NCI-H69 (cell line): ENCODE data around the gene PTPN11.
"Not testable (repeated sequence)": the region's sequence is repeated elsewhere in the genome, so short reads cannot be mapped to it uniquely, and the experiment has no call there.

Experiments used
- DNase-seq: peaks from one replicate; lab custom pipeline; 2025; lab: John Stamatoyannopoulos, UW

The PTPN11 gene

DNA sequence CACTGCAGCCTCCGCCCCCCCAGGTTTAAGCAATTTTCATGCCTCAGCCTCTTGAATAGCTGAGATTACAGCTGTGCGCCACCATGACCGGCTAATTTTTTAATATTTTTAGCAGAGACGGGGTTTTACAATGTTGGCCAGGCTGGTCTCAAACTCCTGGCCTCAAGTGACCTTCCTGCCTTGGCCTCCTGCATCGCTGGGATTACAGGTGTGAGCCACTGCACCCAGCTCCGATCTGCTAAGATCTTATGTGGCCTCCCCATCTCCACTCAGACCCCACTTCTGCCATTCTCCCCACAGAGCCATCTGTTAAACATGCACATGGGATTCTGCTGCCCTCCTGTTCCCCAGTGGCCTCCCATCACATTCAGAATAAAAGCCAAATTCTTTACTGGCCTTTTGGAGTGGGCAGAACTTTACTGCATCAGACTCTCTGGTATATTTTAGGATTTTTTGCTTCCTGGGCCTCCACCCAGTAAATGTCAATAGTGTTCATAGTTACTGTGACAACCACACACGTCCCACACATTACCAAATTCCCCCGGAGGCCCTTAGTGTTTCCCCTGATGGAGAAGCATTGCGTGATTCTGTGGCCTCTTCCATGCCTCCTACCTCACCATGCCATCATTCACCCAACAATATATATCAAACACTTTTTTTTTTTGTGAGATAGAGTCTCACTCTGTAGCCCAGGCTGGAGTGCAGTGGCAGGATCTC lies 96.3 kb downstream of the PTPN11 start:
- no peak for DNase-seq

DNA sequence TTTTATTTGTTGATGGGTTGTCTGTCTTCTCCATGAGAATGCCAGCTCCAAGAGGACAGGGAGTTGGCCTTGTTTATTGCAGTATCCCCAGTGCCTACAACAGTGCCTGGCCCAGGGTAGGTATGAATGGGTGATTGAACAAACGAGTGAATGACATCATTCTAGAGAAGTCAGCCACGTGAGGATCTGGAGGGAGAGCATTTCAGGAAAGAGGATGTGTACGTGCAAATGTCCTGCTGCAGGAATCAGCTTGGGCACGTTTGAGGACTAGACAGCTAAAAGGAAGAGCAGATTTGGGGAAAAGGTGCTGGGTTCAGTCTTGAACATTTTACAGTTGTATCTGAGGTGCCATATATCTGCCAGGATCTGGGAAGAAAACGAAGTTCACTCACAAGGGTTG lies 97.1 kb downstream of the PTPN11 start:
- DNase-seq, result no peak

GRCh38 chr12:112517730-112518364 lies 99.1 kb downstream of the PTPN11 start:
- no peak for DNase-seq

- no peak for DNase-seq
These were observed 99.6 kb downstream of the PTPN11 start for GRCh38 chr12:112518365-112518735.

GRCh38 chr12:112519841-112520340 lies 101.1 kb downstream of the PTPN11 start:
- not testable (repeated sequence) for DNase-seq

- no peak for DNase-seq
These were observed 105.1 kb downstream of the PTPN11 start for GRCh38 chr12:112523856-112524255.

- DNase-seq, result no peak
These were observed 105.5 kb downstream of the PTPN11 start for GRCh38 chr12:112524269-112524668.

GRCh38 chr12:112524676-112525425 lies 106.1 kb downstream of the PTPN11 start:
- no peak for DNase-seq

DNA sequence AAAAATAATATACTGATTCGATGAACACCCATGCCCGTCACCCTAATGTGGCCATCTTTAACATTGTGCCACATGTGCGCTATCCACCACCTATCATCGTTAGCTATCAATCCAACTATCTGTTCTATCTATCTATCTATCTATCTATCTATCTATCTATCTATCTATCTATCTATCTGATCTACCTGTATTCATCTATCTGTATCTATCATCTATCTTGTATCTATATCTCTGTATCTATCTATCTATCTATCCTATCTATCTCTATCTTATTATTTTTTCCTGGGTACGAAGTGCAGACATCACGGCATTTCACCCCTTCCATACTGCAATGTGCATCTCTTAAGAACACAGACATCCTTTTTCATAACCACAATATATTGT lies 106.7 kb downstream of the PTPN11 start:
- DNase-seq, result no peak

GRCh38 chr12:112527082-112527481 lies 108.3 kb downstream of the PTPN11 start:
- no peak for DNase-seq

- no peak for DNase-seq
These were observed 108.8 kb downstream of the PTPN11 start for GRCh38 chr12:112527501-112527900.

DNA sequence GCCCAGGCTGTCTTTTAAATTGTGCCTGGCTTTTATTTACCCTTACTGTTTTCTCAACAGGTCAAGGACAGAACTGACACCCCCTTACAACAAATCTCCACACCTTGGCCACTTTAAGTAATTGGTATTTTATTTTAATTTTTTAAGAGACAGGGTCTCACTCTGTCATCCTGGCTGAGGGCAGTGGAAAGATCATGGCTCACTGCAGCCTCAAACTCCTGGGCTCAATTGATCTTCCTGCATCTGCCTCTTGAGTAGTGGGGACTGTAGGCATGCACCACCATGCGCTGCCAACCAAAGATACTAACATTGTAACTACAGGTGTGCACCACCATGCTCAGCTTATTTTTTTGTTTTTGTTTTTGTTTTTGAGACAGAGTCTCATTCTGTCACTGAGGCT lies 109.8 kb downstream of the PTPN11 start:
- no peak for DNase-seq

- no peak for DNase-seq
These were observed 112.2 kb downstream of the PTPN11 start for GRCh38 chr12:112530941-112531340.

DNA sequence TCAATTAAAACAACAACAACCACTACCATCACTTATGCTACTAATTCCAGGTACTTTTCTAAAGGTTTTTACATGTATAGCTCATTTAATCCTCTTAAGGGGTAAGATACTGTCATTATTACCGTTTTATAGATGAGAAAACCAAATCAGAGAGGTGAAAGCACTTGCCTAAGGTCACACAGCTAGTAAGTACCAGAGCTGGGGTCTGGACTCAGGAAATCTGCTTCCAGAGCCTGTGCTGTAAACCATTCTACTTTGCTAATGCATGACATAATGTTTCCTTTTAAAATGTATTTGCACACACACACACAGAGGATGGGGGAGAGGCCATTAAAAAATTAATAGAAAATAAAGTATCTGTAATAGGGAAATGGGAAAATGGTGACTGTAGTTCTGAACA lies 113.4 kb downstream of the PTPN11 start:
- no peak for DNase-seq

- peak; percentile 20 for DNase-seq
These were observed 114.8 kb downstream of the PTPN11 start for GRCh38 chr12:112533528-112533927.

GRCh38 chr12:112535017-112535416 lies 116.3 kb downstream of the PTPN11 start:
- no peak for DNase-seq

DNA sequence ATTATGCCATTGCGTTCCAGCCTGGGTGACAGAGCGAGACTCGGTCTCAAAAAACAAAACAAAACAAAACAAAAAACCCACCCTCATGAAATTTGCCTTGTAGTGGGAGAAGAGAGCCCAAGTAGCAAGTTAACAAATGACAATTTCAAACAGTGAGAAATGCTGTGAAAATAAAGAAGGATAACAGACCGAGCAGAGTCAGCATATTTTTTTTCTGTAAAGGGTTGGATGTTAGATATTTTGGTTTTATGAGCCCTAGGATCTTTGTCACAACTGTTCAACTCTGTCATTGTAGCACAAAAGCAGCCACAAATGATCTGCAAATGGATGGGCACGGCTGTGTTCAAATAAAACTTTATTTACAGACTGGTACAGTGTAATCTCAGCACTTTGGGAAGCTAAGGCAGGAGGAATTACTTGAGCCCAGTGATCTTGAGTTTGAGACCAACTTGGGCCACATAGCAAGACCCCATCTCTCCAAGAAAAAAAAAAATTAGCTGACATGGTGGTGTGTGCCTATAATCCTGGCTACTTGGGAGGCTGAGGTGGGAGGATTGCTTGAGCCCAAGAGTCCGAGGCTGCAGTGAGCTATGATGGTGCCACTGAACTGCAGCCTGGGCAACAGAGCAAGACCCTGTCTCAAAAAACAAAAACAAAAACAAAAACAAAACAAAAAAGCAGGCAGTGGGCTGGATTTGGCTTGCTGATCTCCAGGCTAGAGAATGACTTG lies 117.1 kb downstream of the PTPN11 start:
- DNase-seq, result no peak

GRCh38 chr12:112536367-112536730 lies 117.6 kb downstream of the PTPN11 start:
- DNase-seq, result no peak

GRCh38 chr12:112537710-112538396 lies 119.1 kb downstream of the PTPN11 start:
- peak; percentile 51 for DNase-seq

GRCh38 chr12:112538740-112539139 lies 120.0 kb downstream of the PTPN11 start:
- no peak for DNase-seq

DNA sequence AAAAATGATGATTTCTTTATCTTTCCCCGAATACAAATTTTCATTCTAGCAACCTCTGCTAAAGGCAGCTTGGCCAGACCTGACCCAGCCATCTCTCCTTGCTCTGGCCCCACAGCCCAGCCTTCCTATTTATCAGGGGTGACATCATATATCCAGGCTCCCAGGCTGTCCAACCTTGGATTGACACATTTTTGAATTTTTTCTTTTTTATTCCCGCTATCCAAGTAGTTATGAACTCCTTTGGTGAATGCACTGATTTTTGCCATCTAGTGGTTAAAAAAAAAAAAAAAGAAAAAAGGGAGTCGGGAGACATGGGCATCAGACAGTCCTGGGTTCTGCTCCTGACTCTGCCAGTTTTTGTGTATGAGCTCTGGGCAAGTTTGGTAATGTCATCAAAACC lies 120.5 kb downstream of the PTPN11 start:
- DNase-seq, result no peak

GRCh38 chr12:112540021-112540420 lies 121.3 kb downstream of the PTPN11 start:
- DNase-seq, result no peak
